Parathyroid adenoma (tissue), 2 donors: ENCODE data around the gene TANC1.

Experiments used
- H2AFZ ChIP-seq: fragments of 300-600 bp; sonication (generic); one replicate; pipeline ENCODE4 v1.7.0; 2017; ENCODE audit warnings: antibody characterized with exemption, mild to moderate bottlenecking
- H3K27ac ChIP-seq: fragments of 300-600 bp; sonication (generic); one replicate; pipeline ENCODE4 v1.7.0; 2017
- H3K27me3 ChIP-seq: fragments of 300-600 bp; sonication (generic); one replicate; pipeline ENCODE4 v1.7.0; 2017; ENCODE audit warnings: low read length; ENCODE audit not compliant: control insufficient read depth, insufficient read depth
- H3K36me3 ChIP-seq: fragments of 300-600 bp; sonication (generic); one replicate; pipeline ENCODE4 v1.7.0; 2017; ENCODE audit warnings: low read length; ENCODE audit not compliant: control insufficient read depth, insufficient read depth
- H3K4me1 ChIP-seq: fragments of 300-600 bp; sonication (generic); one replicate; pipeline ENCODE4 v1.7.0; 2017; ENCODE audit warnings: control low read depth
- H3K4me2 ChIP-seq: fragments of 300-600 bp; sonication (generic); one replicate; pipeline ENCODE4 v1.7.0; 2017; ENCODE audit warnings: low read length
- H3K4me3 ChIP-seq: fragments of 300-600 bp; sonication (generic); one replicate; pipeline ENCODE4 v1.7.0; 2017; ENCODE audit warnings: low read depth, low read length
- H3K79me2 ChIP-seq: fragments of 300-600 bp; sonication (generic); one replicate; pipeline ENCODE4 v1.7.0; 2017; ENCODE audit warnings: control low read depth
- H3K9ac ChIP-seq: fragments of 300-600 bp; sonication (generic); one replicate; pipeline ENCODE4 v1.7.0; 2017; ENCODE audit warnings: mild to moderate bottlenecking
- H3K9me3 ChIP-seq: fragments of 300-600 bp; sonication (generic); one replicate; pipeline ENCODE4 v1.7.0; 2017; ENCODE audit warnings: low read length; ENCODE audit not compliant: control insufficient read depth
- CTCF ChIP-seq: fragments of 300-600 bp; sonication (generic); IDR thresholded peaks from one replicate; pipeline ENCODE4 v1.7.0; 2017; ENCODE audit warnings: antibody characterized with exemption, mild to moderate bottlenecking
- donor health status: primary hyperparathyroidism.

The TANC1 gene

DNA sequence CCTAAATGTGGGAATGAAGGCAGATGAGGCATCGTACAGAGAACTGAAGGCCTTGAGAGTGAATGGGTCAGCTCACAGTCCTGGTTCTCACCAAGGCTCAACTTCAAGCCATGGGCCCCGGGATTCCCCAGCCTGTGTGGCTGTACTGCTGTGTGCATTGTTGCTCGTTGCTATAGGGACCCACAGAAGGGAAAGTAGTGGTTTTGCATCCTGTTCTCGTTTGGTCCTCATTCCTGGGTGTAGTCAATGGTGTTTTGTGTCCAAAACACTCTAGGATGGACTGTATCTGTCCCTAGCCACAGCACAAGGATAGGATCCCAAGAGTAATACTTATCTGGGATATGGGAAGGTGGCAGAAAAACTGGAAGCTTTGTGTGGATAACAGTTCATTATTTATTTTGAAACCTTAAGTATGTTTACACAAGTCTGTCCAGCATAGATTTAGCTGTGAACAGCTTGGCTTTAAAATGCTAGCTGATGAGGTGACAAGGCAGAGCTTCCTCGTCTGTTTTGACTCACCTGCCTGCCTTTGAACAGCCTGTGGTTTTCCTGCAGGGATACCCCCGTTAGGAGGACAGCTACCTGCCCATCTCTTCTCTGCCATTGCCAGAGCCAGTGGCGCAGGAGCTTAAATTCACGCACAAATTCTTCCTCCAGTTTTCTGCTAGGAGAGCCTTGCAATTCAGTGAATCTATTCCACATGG is 233.1 kb downstream of the TANC1 start:
- no peaks in the 10 kb centered on the region for H3K9me3 ChIP-seq
- H3K27me3 ChIP-seq = no peaks in the 10 kb centered on the region
- H3K36me3 ChIP-seq = no peaks in the 10 kb centered on the region
- H3K4me2 ChIP-seq = no peak overlapping the region
- no peak overlapping the region for H3K27ac ChIP-seq
- no peak overlapping the region for H3K4me3 ChIP-seq
- no peaks in the 10 kb centered on the region for H3K79me2 ChIP-seq
- no peak for TF ChIP-seq CTCF
- H2AFZ ChIP-seq = no peak overlapping the region
- H3K9ac ChIP-seq = no peak overlapping the region
- no peaks in the 10 kb centered on the region for H3K4me1 ChIP-seq

DNA sequence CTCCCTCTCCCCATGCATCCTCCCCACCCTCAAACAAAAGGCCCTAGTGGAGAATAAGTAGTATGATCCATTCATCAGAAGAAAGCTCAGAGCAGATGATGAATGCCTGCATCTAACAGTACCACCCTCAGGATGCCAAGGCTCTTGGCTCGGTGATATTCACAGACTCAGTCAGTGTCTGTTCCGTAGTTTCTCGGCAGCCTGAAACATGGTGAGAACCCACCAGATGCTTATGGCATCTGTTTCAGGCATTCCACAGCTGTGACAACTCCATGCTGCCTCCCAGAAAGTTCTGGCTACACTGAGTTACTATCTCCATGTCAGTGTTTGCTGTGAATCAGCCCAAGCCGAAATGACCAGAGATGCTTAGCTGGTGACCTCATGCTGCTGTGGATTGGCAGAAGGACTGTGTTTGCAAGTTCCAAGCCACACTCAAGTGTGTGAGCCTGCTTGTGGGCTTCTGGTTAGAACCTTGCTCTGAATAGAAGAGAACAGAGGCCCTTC is 234.2 kb downstream of the TANC1 start:
- H3K4me1 ChIP-seq = no peaks in the 10 kb centered on the region
- TF ChIP-seq CTCF = no peak
- H3K9ac ChIP-seq = no peak overlapping the region
- no peaks in the 10 kb centered on the region for H3K27me3 ChIP-seq
- no peak overlapping the region for H2AFZ ChIP-seq
- H3K4me2 ChIP-seq = no peak overlapping the region
- no peak overlapping the region for H3K27ac ChIP-seq
- H3K79me2 ChIP-seq = no peaks in the 10 kb centered on the region
- H3K9me3 ChIP-seq = no peaks in the 10 kb centered on the region
- no peak overlapping the region for H3K4me3 ChIP-seq
- no peaks in the 10 kb centered on the region for H3K36me3 ChIP-seq

GRCh38 chr2:159204381-159205144 is 236.1 kb downstream of the TANC1 start:
- Histone ChIP-seq H3K9ac (no peak overlapping the region), H3K79me2 (no peaks in the 10 kb centered on the region), H2AFZ (no peak overlapping the region), H3K27ac (no peak overlapping the region), H3K4me2 (no peak overlapping the region), H3K4me1 (no peaks in the 10 kb centered on the region), H3K9me3 (no peaks in the 10 kb centered on the region), H3K36me3 (no peaks in the 10 kb centered on the region), H3K27me3 (no peaks in the 10 kb centered on the region), H3K4me3 (no peak overlapping the region)
- no peak for TF ChIP-seq CTCF

GRCh38 chr2:159206736-159207380 is 238.4 kb downstream of the TANC1 start:
- Histone ChIP-seq H3K9ac (no peak overlapping the region), H2AFZ (no peak overlapping the region), H3K27ac (no peak overlapping the region), H3K4me1 (no peaks in the 10 kb centered on the region), H3K9me3 (no peaks in the 10 kb centered on the region), H3K79me2 (no peaks in the 10 kb centered on the region), H3K4me2 (no peak overlapping the region), H3K36me3 (no peaks in the 10 kb centered on the region), H3K4me3 (no peak overlapping the region), H3K27me3 (no peaks in the 10 kb centered on the region)
- no peak for TF ChIP-seq CTCF
